CD4-positive, alpha-beta T cell treated with Interleukin-6 for 4 hours (primary cell): ENCODE measurements around the gene RHOXF2.
"Not testable (repeated sequence)": the region's sequence is repeated elsewhere in the genome, so short reads cannot be mapped to it uniquely, and the experiment has no call there.

ENCODE experiments used
- DNase-seq: peaks from one replicate; pipeline ENCODE4 v3.0.0-alpha.2; 2020; ENCODE audit warnings: mixed read lengths

Gene RHOXF2

DNA sequence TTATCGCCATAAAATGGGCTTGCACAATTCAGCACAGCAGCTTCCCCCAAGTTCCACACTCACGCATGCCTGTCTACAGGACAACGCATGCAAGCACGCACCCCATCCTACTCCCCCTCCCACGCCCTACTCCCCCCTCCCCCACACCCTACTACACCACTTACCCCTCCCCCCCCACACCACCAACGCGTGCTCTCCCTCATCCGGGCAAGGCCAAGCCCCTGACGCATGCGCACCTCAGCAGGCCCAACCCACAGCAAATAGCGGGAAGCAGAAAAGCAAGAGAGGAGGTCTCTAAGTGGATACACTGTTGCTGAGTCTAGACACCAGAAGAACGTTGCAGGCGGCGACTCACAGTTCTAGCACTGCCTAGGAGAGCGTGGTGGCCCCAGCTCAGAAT lies at the start of gene RHOXF2:
Gene RHOXF2 (plus strand): TSS at position 301 of the 400 bp plus-strand sequence. CDS start 138 bp downstream, outside the sequence.
- not testable (repeated sequence) for DNase-seq

DNA sequence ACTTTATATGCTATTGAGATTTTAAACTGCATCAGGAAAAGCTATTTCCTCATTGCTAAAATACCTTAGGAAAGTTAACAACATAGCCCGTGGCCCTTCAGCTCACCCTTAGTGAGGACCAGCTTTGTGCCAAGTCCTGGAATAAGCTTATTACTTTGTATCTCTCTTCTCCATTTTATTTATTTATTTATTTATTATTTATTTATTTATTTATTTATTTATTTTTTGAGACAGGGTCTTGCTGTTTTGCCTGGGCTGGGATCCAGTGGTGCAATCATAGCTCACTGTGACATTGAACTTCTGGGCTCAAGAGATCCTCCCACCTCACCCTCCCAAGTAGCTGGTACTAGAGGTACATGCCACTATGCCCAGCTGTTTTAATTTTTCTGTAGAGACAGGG lies 49.0 kb upstream of the RHOXF2 start:
- DNase-seq, result no peak

DNA sequence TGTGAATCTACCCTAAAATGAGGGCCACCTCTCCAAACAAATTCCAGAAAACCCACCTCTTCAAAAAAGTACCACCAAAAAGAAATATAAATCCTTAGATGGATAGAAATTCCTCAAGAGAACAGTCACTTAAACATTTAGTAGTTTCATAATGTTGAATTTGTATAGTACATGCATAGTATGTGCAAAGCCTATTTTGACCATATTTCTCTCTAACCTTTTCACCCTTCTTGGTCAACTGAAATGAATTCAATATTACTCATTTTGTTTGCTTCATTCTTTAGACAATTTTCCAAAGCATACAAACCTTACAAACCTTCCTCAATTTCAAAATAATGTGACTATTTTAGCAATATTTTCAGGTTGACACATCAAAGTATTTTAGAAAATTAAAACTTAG lies 46.8 kb upstream of the RHOXF2 start:
- no peak for DNase-seq

GRCh38 chrX:120115438-120115963 lies 42.9 kb upstream of the RHOXF2 start, which contains the start of gene RHOXF1:
Gene RHOXF1 (minus strand): TSS chrX:120115913. CDS start chrX:120115862, 51 bp downstream.
- no peak for DNase-seq

DNA sequence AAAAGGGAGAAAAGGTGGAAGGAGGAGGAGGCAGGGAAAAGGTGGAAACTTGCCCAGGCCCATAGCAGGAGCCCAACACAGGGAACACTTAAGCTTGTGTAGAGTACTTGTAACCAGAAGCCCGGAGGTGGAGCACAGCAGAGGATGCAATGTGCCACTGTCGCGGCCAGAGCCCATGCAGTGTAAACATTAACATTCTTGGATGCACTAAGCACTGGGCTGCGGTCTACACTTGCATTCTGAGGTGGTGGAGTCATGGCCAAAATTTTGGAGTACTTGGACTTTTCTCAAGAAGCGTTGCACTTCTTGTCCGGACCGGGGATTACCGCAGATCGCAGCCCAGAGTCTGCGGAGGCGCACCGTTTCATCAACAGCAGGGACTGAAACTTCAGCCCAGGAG lies 38.2 kb upstream of the RHOXF2 start:
- no peak for DNase-seq

DNA sequence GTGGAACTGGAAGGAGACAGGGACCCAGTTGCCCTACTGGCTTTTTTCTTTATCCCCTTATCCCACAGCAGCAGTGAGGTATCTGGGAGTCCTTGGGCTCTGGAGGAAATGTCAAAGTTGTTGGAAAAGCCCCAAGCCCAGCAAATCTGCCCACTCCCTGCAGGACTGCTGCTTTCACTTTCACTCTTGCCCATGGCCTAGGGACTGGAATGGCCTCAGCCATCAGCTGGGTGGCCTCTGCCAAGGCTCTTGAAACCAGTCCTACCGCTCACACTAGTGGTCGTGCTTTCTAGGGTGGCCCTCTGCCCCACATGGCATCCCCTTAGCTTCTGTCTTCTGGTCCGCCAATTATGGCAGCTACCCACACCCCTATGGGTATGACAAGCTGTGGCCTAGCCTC lies 33.0 kb upstream of the RHOXF2 start:
- no peak for DNase-seq

DNA sequence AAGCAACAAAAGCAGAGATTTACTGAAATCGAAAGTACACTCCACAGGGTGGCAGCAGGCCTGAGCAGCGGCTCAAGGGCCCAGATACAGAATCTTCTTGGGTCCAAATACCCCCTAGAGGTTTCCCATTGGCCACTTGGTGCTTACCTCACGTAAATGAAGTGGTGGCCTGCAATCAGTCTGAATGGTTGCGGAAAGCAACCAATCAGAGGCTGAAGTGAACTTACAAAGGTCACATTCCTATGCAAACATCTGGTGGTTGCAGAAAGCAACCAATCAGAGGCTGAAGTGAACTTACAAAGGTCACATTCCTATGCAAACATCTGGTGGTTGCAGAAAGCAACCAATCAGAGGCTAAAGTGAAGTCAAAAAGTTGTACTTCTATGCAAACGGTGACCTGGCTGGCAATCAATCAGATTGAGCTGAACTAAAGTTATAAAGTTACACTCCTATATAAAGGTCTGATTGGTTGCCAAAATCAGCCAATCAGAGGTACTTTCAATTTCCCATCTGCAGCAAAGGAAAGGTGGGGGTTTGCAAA lies 30.0 kb upstream of the RHOXF2 start:
- not testable (repeated sequence) for DNase-seq

DNA sequence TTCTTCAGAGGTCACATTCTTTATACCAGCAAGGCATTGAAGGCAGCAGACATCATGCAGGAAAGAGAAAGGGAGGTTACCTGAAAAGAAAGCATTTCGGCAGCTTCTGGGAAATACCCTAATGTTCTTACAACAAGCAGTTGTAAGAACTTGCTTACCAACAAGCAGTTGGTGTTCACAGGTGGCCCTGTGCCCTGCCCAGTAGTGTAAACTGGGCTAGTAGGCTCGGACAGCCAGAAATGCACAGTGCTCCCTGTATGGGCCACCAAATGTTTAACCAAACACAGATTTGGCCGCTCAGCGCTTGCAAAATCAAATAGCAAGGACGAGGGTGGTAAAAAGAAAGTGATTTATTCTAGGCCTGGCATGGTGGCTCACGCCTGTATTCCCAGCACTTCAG lies 22.3 kb upstream of the RHOXF2 start:
- no peak for DNase-seq

DNA sequence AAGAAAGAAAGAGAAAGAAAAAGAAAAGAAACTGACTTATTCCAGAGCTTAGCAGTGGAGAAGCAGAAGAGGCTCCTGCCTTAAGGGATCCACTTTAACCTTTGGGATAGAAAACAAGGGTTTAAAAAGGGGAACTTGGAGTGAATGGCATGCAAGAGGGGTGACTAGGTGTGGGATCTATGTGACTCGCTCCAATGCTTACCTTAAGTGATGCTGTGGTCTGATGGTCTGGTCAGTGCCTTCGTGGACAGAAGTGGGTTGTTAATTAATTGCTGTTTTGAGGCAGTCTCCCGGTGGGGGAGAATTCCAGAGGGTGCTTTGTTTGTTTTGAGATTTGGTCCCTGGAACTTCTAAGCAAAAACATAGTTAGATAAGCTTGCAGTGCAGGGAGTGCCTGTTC lies 21.6 kb upstream of the RHOXF2 start:
- no peak for DNase-seq

DNA sequence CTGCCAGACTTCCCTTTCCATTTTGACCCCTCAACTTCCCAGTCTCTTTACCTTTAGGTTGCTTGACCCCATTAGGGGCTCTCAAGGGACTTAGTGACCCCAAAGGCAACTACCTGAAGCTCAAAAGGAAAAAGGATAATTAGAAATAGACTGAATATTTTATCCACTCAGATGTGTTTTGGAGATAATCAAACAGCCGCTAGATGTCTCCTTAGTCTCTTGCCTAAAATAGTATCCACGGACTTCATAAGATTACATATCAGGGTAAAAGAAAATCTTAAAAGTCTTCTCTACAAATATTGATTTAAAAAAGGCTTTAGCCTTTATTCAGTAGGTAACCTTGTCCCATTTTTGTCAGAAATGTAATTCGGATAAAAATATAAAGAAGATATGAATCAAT lies 21.0 kb upstream of the RHOXF2 start:
- DNase-seq, result no peak

DNA sequence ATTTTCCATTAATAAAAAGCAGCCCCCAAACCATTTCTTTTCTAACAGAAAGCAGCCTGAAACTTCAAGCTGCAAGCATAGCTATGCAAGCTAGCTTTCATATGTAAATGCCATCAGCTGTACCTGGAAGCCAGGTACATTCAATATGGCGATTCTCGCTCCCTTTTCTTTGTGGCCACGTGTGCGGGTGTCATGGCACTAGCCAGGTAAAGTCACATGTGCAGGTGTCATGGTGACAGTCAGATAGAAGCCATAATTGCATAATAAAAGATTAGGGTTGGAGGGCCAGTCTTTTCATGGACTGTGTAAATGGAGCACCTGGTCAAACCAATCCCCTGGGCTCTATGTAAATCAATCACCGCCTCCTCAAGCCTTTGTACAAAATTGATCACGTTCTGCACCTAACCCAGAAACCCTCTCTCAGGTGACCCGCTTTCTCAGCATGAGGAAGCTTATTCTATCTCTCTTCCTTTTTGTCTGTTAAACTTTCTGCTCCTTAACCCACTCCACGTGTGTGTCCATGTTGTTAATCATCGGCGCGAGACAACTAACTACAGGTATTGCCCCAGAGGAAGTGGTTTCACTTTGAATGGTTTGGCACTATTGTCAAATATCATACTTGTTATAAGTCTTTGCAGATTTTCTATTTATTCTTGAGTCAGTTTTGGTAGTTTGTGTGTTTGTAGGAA lies 18.0 kb upstream of the RHOXF2 start:
- no peak for DNase-seq

- DNase-seq, result no peak
Measured at GRCh38 chrX:120144178-120144844, 14.1 kb upstream of the RHOXF2 start.

GRCh38 chrX:120145295-120145925 lies 13.0 kb upstream of the RHOXF2 start:
- no peak for DNase-seq

- DNase-seq, result not testable (repeated sequence)
Measured at GRCh38 chrX:120146323-120146722, 12.1 kb upstream of the RHOXF2 start.

GRCh38 chrX:120147537-120147936 lies 10.9 kb upstream of the RHOXF2 start:
- no peak for DNase-seq

GRCh38 chrX:120150109-120150744 lies 8.2 kb upstream of the RHOXF2 start:
- DNase-seq, result not testable (repeated sequence)

GRCh38 chrX:120159086-120159485 lies 673 bp downstream of the RHOXF2 start:
- DNase-seq, result not testable (repeated sequence)

GRCh38 chrX:120193254-120193653 lies 34.8 kb downstream of the RHOXF2 start:
- not testable (repeated sequence) for DNase-seq

GRCh38 chrX:120193720-120194119 lies 35.3 kb downstream of the RHOXF2 start:
- DNase-seq, result not testable (repeated sequence)

GRCh38 chrX:120195786-120196185 lies 37.4 kb downstream of the RHOXF2 start:
- not testable (repeated sequence) for DNase-seq

- DNase-seq, result not testable (repeated sequence)
Measured at GRCh38 chrX:120196626-120197283, 38.3 kb downstream of the RHOXF2 start.

GRCh38 chrX:120200851-120201250 lies 42.4 kb downstream of the RHOXF2 start:
- DNase-seq, result no peak
